RWPE2 (cell line): ENCODE measurements around the gene SEMA4A.

Experiments used
- ATAC-seq: fragments of 200-7000 bp; cut with Tn5 transposase; 3 replicates; pipeline ENCODE4 v1.9.1; 2021; ENCODE audit warnings: low read depth
- DNase-seq: peaks from one replicate; pipeline ENCODE4 v3.0.0-alpha.2; 2020; ENCODE audit warnings: low spot score
- H3K27ac ChIP-seq: fragments of 450-650 bp; 2 replicates; pipeline ENCODE4 v1.5.1; 2017; ENCODE audit warnings: mild to moderate bottlenecking; ENCODE audit not compliant: poor library complexity, severe bottlenecking
- H3K27me3 ChIP-seq: fragments of 250-450 bp; sonication (Bioruptor Pico); 2 replicates; pipeline ENCODE4 v1.5.1; 2021; ENCODE audit warnings: mild to moderate bottlenecking, moderate library complexity; ENCODE audit not compliant: insufficient read depth, poor library complexity, severe bottlenecking
- H3K36me3 ChIP-seq: fragments of 250-450 bp; sonication (Bioruptor Pico); 2 replicates; pipeline ENCODE4 v1.5.1; 2020; ENCODE audit warnings: low read depth, mild to moderate bottlenecking, moderate library complexity
- H3K4me1 ChIP-seq: fragments of 250-450 bp; sonication (Bioruptor Pico); 2 replicates; pipeline ENCODE4 v1.5.1; 2021; ENCODE audit warnings: mild to moderate bottlenecking, moderate library complexity; ENCODE audit not compliant: insufficient read depth, poor library complexity, severe bottlenecking
- H3K4me3 ChIP-seq: fragments of 250-450 bp; sonication (Bioruptor Pico); 2 replicates; pipeline ENCODE4 v1.5.1; 2021; ENCODE audit warnings: mild to moderate bottlenecking, moderate library complexity; ENCODE audit not compliant: severe bottlenecking
- H3K9me3 ChIP-seq: fragments of 250-450 bp; sonication (Bioruptor Pico); 2 replicates; pipeline ENCODE4 v1.5.1; 2021; ENCODE audit warnings: mild to moderate bottlenecking, moderate library complexity; ENCODE audit not compliant: severe bottlenecking
- TF ChIP-seq, protein P1 (sequence below): fragments of 450-650 bp; IDR thresholded peaks from one replicate; pipeline ENCODE4 v1.5.1; 2017; ENCODE audit warnings: mild to moderate bottlenecking, moderate library complexity; ENCODE audit not compliant: poor library complexity, severe bottlenecking

SEMA4A gene

DNA sequence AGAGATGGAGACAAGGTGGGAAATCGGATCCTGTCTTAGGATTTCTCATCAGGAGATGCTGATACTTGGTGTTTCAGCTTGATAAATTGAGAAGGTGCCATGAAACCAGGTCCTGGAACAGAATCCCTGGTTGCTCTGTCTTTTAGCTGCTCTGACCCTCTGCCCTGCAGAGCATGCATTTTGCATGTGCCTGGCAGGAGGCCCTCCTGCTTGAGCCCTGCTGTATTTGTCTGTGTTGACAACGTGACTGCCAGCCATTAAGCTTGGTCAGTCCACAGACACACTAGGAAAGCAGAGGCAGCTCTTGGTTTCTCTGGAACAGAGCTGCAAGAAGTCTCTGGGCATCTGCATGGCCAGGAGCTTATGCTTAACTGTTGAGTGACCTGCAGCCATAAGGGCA, 43.1 kb downstream of the SEMA4A start:
- TF ChIP-seq, protein P1, sequence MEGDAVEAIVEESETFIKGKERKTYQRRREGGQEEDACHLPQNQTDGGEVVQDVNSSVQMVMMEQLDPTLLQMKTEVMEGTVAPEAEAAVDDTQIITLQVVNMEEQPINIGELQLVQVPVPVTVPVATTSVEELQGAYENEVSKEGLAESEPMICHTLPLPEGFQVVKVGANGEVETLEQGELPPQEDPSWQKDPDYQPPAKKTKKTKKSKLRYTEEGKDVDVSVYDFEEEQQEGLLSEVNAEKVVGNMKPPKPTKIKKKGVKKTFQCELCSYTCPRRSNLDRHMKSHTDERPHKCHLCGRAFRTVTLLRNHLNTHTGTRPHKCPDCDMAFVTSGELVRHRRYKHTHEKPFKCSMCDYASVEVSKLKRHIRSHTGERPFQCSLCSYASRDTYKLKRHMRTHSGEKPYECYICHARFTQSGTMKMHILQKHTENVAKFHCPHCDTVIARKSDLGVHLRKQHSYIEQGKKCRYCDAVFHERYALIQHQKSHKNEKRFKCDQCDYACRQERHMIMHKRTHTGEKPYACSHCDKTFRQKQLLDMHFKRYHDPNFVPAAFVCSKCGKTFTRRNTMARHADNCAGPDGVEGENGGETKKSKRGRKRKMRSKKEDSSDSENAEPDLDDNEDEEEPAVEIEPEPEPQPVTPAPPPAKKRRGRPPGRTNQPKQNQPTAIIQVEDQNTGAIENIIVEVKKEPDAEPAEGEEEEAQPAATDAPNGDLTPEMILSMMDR: no peak
- H3K27me3 ChIP-seq: no peaks in the 10 kb centered on the region
- H3K9me3 ChIP-seq: no peaks in the 10 kb centered on the region
- H3K27ac ChIP-seq: no peak overlapping the region
- no peak for DNase-seq
- H3K4me3 ChIP-seq: no peak overlapping the region
- peaks cover 4% of the 10 kb centered on the region for H3K4me1 ChIP-seq
- H3K36me3 ChIP-seq: peaks cover 13% of the 10 kb centered on the region
- no peak for ATAC-seq

DNA sequence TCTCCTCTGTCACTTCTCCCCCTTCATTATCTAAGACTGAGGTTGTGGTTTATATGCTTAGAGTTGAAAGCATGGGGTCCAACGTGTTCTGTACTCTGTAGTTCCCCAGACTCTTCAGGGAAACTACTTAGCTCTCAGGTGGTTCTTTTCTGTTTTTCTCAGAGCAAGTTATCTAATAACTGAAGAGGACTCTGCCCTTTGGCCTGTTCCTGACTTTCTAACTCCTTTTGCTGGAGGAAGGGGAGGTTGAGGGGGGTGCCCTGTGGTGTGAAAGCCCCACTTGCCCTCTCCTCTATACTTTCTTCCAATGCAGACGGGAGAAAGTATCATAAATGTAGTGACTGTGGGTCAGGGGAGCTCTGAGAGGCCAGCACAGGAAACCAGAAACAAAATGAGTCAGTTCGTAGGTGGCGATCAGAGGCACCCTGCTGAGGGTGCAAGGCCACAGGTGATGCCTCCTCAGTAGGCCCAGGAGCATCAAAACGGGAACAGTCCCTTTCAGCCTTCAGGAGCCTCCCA, 45.5 kb downstream of the SEMA4A start:
- ATAC-seq: no peak
- no peak for DNase-seq
- no peaks in the 10 kb centered on the region for H3K27me3 ChIP-seq
- H3K36me3 ChIP-seq: peaks cover 13% of the 10 kb centered on the region
- H3K27ac ChIP-seq: no peak overlapping the region
- no peak overlapping the region for H3K4me3 ChIP-seq
- peaks cover 4% of the 10 kb centered on the region for H3K4me1 ChIP-seq
- TF ChIP-seq, protein P1: no peak
- no peaks in the 10 kb centered on the region for H3K9me3 ChIP-seq

- peaks cover 13% of the 10 kb centered on the region for H3K36me3 ChIP-seq
- TF ChIP-seq, protein P1: no peak
- no peak overlapping the region for H3K27ac ChIP-seq
- DNase-seq (no peak), ATAC-seq (no peak)
- no peaks in the 10 kb centered on the region for H3K9me3 ChIP-seq
- no peak overlapping the region for H3K4me3 ChIP-seq
- no peaks in the 10 kb centered on the region for H3K4me1 ChIP-seq
- H3K27me3 ChIP-seq: no peaks in the 10 kb centered on the region
Observed at GRCh38 chr1:156200044-156200443, 46.7 kb downstream of the SEMA4A start.

GRCh38 chr1:156203331-156203730, 49.9 kb downstream of the SEMA4A start:
- H3K9me3 ChIP-seq: no peaks in the 10 kb centered on the region
- H3K27me3 ChIP-seq: no peaks in the 10 kb centered on the region
- DNase-seq: no peak
- no peak overlapping the region for H3K27ac ChIP-seq
- H3K4me1 ChIP-seq: no peaks in the 10 kb centered on the region
- peaks cover 29% of the 10 kb centered on the region for H3K36me3 ChIP-seq
- no peak for ATAC-seq
- TF ChIP-seq, protein P1: no peak
- H3K4me3 ChIP-seq: no peak overlapping the region

DNA sequence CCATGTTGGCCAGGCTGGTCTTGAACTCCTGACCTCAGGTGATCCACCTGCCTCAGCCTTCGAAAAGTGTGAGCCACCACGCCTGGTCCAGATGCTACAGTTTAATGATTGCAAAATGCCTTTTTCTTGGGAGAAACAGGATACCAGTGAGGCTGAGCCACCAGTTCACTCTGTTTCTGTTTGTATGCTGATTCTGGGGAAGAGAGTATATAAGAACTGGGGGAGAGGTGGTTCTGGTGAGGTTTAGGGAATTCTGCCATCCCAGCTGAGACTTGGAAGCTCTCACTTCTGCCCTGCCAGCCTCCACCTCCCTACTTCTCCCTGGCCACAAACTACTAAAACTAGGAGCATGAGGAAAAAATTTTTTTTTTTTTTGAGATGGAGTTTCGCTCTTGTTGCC, 51.3 kb downstream of the SEMA4A start:
- Histone ChIP-seq H3K36me3 (peaks cover 32% of the 10 kb centered on the region), H3K27ac (no peak overlapping the region), H3K4me1 (no peaks in the 10 kb centered on the region), H3K27me3 (no peaks in the 10 kb centered on the region), H3K9me3 (no peaks in the 10 kb centered on the region), H3K4me3 (no peak overlapping the region)
- no peak for DNase-seq
- TF ChIP-seq, protein P1: no peak
- ATAC-seq: no peak
